DOHH2 (cell line): ENCODE data around the gene USH1G.

Source experiments
- EZH2phosphoT487 ChIP-seq: fragments of 200-600 bp; sonication (generic); IDR thresholded peaks from 2 replicates; pipeline ENCODE4 v1.6.1; 2017; ENCODE audit warnings: borderline replicate concordance, mild to moderate bottlenecking, antibody characterized with exemption, low read length, moderate library complexity, mixed read lengths
- TF ChIP-seq, protein P1 (sequence below): fragments of 200-600 bp; sonication (generic); IDR thresholded peaks from one replicate; pipeline ENCODE4 v1.5.1; 2014; ENCODE audit warnings: antibody characterized with exemption, mild to moderate bottlenecking, low read depth, low read length; ENCODE audit not compliant: poor library complexity, severe bottlenecking

DNA sequence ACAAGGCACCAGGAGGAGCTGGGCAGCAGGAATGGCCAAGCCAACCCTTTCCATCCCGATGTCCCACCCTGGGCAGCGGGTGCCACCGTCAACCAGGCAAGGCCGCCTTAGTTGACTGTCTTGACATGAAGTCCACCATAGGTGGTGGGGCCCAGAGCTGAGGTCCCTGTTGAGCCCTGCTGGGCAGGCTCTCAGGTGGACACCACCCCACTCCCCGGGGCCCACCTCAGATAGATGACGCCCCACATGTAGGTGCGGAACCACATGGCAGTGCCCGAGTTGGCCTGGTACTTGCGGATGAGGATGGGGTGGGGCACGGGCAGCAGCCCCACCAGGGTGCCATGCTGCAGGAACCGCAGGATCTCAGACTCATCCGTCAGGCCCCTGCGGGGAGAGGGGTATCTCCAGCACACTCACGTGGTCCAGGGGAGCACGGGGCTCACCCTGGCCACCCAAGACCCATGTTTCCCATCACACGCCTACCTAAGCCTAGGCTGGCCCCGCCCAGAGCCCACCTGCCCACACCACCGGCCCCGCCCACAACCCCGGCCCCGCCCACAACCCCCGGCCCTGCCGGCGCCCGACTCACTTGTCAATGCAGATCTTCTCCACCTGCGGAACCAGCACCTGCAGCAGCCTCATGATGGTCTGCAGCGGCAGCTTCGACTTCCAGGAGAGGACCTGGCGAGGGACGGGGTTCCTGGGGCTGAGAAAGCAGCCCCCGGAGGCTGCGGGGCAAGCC lies 28.8 kb upstream of the USH1G start:
- TF ChIP-seq, protein P1, sequence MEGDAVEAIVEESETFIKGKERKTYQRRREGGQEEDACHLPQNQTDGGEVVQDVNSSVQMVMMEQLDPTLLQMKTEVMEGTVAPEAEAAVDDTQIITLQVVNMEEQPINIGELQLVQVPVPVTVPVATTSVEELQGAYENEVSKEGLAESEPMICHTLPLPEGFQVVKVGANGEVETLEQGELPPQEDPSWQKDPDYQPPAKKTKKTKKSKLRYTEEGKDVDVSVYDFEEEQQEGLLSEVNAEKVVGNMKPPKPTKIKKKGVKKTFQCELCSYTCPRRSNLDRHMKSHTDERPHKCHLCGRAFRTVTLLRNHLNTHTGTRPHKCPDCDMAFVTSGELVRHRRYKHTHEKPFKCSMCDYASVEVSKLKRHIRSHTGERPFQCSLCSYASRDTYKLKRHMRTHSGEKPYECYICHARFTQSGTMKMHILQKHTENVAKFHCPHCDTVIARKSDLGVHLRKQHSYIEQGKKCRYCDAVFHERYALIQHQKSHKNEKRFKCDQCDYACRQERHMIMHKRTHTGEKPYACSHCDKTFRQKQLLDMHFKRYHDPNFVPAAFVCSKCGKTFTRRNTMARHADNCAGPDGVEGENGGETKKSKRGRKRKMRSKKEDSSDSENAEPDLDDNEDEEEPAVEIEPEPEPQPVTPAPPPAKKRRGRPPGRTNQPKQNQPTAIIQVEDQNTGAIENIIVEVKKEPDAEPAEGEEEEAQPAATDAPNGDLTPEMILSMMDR: no peak
- TF ChIP-seq EZH2phosphoT487: no peak
